ENCODE data around the gene FSIP1. TPM values are rescaled to one million over a fixed set of nuclear protein-coding genes. Genes with fewer than 3 reads are reported as not detected.
A peak's percentile ranks its signal among the peaks of the same experiment; 100 is the strongest.

Gene FSIP1
- total RNA-seq, 4 donors from 2014 or later = 0.20 to 1.5 (median 0.42) TPM

DNA sequence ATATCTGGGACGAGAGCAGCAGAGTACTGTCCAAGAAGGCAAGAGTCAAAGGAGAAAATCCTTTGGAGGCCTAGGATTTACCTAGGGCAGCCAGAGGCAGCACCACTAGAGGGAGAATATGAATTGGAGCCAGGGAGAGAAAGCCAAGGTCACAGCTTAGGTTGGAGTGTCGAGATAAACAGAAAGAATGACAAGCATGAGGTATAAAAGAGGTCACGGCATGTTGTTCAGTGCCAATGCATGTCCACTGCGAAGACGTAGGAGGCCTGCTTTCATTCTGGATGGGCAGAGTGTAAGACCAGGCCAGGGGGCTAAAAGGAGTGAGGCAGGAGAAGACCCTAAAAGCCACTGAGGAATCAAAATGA is 154.5 kb downstream of the FSIP1 start:
- H3K4me1 ChIP-seq = peaks cover 0 to 36% (median 18%) of the 10 kb centered on the region in 4 donors
- TF ChIP-seq POLR2A (IDR thresholded peaks at IDR 0.05) (no peak), EP300 (IDR thresholded peaks at IDR 0.05) (no peak)
- TF ChIP-seq, protein P1, sequence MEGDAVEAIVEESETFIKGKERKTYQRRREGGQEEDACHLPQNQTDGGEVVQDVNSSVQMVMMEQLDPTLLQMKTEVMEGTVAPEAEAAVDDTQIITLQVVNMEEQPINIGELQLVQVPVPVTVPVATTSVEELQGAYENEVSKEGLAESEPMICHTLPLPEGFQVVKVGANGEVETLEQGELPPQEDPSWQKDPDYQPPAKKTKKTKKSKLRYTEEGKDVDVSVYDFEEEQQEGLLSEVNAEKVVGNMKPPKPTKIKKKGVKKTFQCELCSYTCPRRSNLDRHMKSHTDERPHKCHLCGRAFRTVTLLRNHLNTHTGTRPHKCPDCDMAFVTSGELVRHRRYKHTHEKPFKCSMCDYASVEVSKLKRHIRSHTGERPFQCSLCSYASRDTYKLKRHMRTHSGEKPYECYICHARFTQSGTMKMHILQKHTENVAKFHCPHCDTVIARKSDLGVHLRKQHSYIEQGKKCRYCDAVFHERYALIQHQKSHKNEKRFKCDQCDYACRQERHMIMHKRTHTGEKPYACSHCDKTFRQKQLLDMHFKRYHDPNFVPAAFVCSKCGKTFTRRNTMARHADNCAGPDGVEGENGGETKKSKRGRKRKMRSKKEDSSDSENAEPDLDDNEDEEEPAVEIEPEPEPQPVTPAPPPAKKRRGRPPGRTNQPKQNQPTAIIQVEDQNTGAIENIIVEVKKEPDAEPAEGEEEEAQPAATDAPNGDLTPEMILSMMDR (IDR thresholded peaks at IDR 0.05) = peak in 2 of 5 experiments; percentile 7 to 14
- no peaks in the 10 kb centered on the region for H3K36me3 ChIP-seq
- no peaks in the 10 kb centered on the region for H3K9me3 ChIP-seq
- peak overlapping the region in 1 of 4 donors; percentile 63 for H3K27ac ChIP-seq
- no peaks in the 10 kb centered on the region for H3K27me3 ChIP-seq
- no peak for DNase-seq (ENCODE audit: low spot score in 2 of 2)
- WGBS, 2 donors = 56% methylated on average over 5 of the region's 5 CpGs
- H3K4me3 ChIP-seq = no peak overlapping the region

DNA sequence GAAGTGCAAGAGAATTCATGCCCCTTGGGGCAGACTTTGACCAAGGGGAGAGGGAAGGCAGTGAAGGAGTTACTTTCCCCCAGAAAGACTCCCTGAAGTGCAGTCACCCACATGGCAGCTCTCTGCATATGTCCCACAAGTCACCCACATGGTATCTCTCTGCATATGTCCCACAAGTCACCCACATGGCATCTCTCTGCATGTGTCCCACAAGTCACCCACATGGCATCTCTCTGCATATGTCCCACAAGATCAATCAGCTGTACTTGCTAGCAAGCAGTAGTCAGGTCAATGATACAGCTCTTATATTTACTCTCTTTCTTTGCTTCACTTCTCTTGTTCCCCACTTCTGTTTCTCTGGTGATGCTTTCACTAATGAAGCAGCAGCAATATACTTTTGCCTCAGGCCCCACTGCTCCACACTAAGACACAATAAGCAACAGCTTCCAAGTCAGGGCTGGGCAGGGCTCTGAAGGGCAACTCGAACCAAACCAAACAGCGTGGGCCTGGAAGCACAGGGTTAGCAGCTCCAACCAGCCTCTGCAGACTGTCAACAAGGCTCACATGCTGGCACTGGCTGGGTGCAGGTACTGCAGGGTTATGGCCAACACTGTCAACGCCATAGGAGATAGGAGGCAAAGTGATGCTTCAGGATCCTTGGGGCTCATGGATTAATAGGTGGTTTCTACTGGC is 155.0 kb downstream of the FSIP1 start:
- TF ChIP-seq EP300 (IDR thresholded peaks at IDR 0.05) (no peak), POLR2A (IDR thresholded peaks at IDR 0.05) (no peak)
- TF ChIP-seq, protein P1 (IDR thresholded peaks at IDR 0.05) = no peak
- H3K4me3 ChIP-seq = no peak overlapping the region
- DNase-seq (ENCODE audit: low spot score in 2 of 2) = no peak
- WGBS, 2 donors = 89 to 91% methylated on average over 3 of the region's 3 CpGs
- no peaks in the 10 kb centered on the region for H3K36me3 ChIP-seq
- H3K27me3 ChIP-seq = no peaks in the 10 kb centered on the region
- peaks cover 0 to 36% (median 18%) of the 10 kb centered on the region in 4 donors for H3K4me1 ChIP-seq
- no peak overlapping the region for H3K27ac ChIP-seq
- no peaks in the 10 kb centered on the region for H3K9me3 ChIP-seq

DNA sequence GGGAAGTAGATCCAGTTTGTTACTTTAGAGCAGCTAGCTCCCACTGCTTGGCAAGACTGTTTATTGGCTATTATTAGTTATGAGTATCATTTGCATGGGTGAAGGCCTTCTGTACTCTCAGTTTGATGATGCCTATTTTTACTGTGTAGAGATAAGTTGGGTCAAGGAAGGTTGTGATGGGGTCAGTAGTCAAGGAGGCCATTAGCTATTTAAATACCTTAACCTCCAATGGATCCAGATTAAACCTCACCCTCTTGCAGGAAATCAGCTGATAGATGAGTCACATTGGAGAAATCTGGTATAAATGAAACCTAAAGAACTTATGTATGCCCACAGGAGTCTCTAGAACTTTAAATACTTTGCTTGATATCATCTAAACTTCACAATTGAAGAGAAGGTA is 156.8 kb downstream of the FSIP1 start:
- H3K9me3 ChIP-seq = no peaks in the 10 kb centered on the region
- no peak for DNase-seq (ENCODE audit: low spot score in 2 of 2)
- H3K27ac ChIP-seq = peak overlapping the region in 2 of 4 donors; percentile 69 to 75
- H3K4me1 ChIP-seq = peaks cover 0 to 36% (median 18%) of the 10 kb centered on the region in 4 donors
- no peaks in the 10 kb centered on the region for H3K36me3 ChIP-seq
- no peak overlapping the region for H3K4me3 ChIP-seq
- TF ChIP-seq, protein P1 (IDR thresholded peaks at IDR 0.05) = no peak
- TF ChIP-seq POLR2A (IDR thresholded peaks at IDR 0.05) (no peak), EP300 (IDR thresholded peaks at IDR 0.05) (no peak)
- H3K27me3 ChIP-seq = no peaks in the 10 kb centered on the region

DNA sequence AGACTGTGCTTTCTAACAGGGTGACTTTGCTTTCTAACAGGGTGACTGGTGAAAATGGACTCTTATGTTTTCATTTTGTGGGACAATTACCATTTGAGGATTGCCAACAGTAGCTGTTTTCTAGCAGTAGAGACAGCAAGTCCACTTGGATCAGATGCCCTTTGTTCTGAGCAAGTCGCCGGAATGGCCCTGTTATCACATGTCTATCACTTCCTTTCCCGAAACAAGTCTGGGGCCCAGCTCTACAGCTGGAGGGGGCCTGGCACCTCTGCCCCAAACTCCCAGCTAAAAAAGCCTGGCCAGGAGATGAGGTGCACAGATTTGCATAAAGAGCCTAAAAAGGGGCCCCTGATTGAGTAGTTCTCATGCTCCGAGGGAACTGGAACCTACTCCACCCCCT is 157.2 kb downstream of the FSIP1 start:
- Histone ChIP-seq H3K4me3 (no peak overlapping the region), H3K27me3 (no peaks in the 10 kb centered on the region), H3K4me1 (peaks cover 0 to 36% (median 18%) of the 10 kb centered on the region in 4 donors), H3K27ac (peak overlapping the region; percentile 17 to 75 (median 72)), H3K36me3 (no peaks in the 10 kb centered on the region), H3K9me3 (no peaks in the 10 kb centered on the region)
- TF ChIP-seq POLR2A (IDR thresholded peaks at IDR 0.05) = no peak
- TF ChIP-seq, protein P1 (IDR thresholded peaks at IDR 0.05) = no peak
- TF ChIP-seq EP300 (IDR thresholded peaks at IDR 0.05) = no peak
- WGBS, 2 donors = 46 to 55% methylated on average over 4 of the region's 4 CpGs
- no peak for DNase-seq (ENCODE audit: low spot score in 2 of 2)

DNA sequence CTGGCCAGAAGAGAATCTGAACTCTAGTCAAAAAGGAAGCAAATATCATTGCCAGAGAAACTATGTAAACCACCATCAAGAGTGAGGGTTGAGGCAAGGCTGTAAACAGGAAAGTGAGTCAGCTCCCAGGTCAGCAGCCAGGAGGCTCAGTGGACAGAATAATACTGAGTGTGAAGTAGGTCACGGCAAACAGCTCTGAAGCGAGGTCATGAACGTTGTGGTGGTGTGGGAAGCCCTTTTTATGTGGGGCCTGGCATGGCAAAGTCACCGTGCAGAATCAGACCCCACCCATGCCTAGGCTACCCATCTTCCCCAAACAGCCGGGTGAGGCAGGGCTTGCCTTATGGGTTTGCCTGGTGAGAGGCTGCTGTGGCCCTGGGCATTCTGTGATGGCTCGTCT is 157.8 kb downstream of the FSIP1 start:
- H3K27me3 ChIP-seq = no peaks in the 10 kb centered on the region
- H3K27ac ChIP-seq = peak overlapping the region; percentile 17 to 75 (median 72)
- TF ChIP-seq POLR2A (IDR thresholded peaks at IDR 0.05) (no peak), EP300 (IDR thresholded peaks at IDR 0.05) (peak in 1 of 2 donors; percentile 54)
- TF ChIP-seq, protein P1 (IDR thresholded peaks at IDR 0.05) = no peak
- no peaks in the 10 kb centered on the region for H3K36me3 ChIP-seq
- WGBS, 2 donors = 48 to 52% methylated on average over 6 of the region's 6 CpGs
- DNase-seq (ENCODE audit: low spot score in 2 of 2) = peak; percentile 17 to 46
- peaks cover 0 to 36% (median 18%) of the 10 kb centered on the region in 4 donors for H3K4me1 ChIP-seq
- no peaks in the 10 kb centered on the region for H3K9me3 ChIP-seq
- no peak overlapping the region for H3K4me3 ChIP-seq

Measured in tibial nerve (tissue), 4 donors.